Measurements from ENCODE around the gene SLC9C1.

- TF ChIP-seq, protein P1, sequence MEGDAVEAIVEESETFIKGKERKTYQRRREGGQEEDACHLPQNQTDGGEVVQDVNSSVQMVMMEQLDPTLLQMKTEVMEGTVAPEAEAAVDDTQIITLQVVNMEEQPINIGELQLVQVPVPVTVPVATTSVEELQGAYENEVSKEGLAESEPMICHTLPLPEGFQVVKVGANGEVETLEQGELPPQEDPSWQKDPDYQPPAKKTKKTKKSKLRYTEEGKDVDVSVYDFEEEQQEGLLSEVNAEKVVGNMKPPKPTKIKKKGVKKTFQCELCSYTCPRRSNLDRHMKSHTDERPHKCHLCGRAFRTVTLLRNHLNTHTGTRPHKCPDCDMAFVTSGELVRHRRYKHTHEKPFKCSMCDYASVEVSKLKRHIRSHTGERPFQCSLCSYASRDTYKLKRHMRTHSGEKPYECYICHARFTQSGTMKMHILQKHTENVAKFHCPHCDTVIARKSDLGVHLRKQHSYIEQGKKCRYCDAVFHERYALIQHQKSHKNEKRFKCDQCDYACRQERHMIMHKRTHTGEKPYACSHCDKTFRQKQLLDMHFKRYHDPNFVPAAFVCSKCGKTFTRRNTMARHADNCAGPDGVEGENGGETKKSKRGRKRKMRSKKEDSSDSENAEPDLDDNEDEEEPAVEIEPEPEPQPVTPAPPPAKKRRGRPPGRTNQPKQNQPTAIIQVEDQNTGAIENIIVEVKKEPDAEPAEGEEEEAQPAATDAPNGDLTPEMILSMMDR (conservative IDR thresholded peaks at IDR 0.05; ENCODE audit: low read depth, low read length), result no peak
- no peak for TF ChIP-seq RAD21 (IDR thresholded peaks at IDR 0.05; ENCODE audit: low read length)
- TF ChIP-seq MAZ (IDR thresholded peaks at IDR 0.05; ENCODE audit: borderline replicate concordance, low read depth, low read length), result no peak
- TF ChIP-seq CEBPB (IDR thresholded peaks at IDR 0.05; ENCODE audit: low read depth, low read length), result no peak
- TF ChIP-seq MAFK (IDR thresholded peaks at IDR 0.05; ENCODE audit: low read depth, low read length), result no peak
- no peak for TF ChIP-seq POLR2A (IDR thresholded peaks at IDR 0.05; ENCODE audit: low read depth, low read length)
- no peak for TF ChIP-seq FOS (IDR thresholded peaks at IDR 0.05; ENCODE audit: low read depth, low read length)
- no peak for TF ChIP-seq RCOR1 (IDR thresholded peaks at IDR 0.05; ENCODE audit: insufficient replicate concordance, low read length)
- TF ChIP-seq CHD1 (IDR thresholded peaks at IDR 0.05; ENCODE audit: low read depth, low read length), result no peak
- TF ChIP-seq ELK1 (IDR thresholded peaks at IDR 0.05; ENCODE audit: borderline replicate concordance, low read depth, low read length), result no peak
- TF ChIP-seq SMC3 (IDR thresholded peaks at IDR 0.05; ENCODE audit: low read depth, low read length), result no peak
- TF ChIP-seq RFX5 (IDR thresholded peaks at IDR 0.05; ENCODE audit: low read depth, low read length), result no peak
- no peak for TF ChIP-seq NFE2L2 (IDR thresholded peaks at IDR 0.05; ENCODE audit: low read depth, low read length)
Observed at GRCh38 chr3:112137781-112138180, 156.2 kb downstream of the SLC9C1 start.

Measured in IMR-90 (cell line).